G401 (cell line): ENCODE results near the gene ZNF784. TPM values are rescaled to one million over a fixed set of nuclear protein-coding genes. Genes with fewer than 3 reads are reported as not detected.
A peak's percentile ranks its signal among the peaks of the same experiment; 100 is the strongest.
"Not testable (repeated sequence)": the region's sequence is repeated elsewhere in the genome, so short reads cannot be mapped to it uniquely, and the experiment has no call there.

Experiments
- DNase-seq: peaks from one replicate; pipeline ENCODE4 v3.0.0-alpha.2; 2015; ENCODE audit warnings: low spot score
- in situ Hi-C: cut with HindIII; loops from 2 replicates; pipeline ENCODE4 v1.10.0; 2016; ENCODE audit warnings: low sequenced_read_pairs, mixed read lengths
- total RNA-seq: library from RNA; depleted of rRNA; stranded (reverse); fragments of >200 nt; shearing (Covaris generic); gene quantifications from 2 replicates; pipeline ENCODE4 v1.2.3, GENCODE V29; 2014

ZNF784 gene
- total RNA-seq, 1 experiment from 2014 or later: 6.8 TPM

- in situ Hi-C loops: no loop called here
- no peak for DNase-seq
Measured at GRCh38 chr19:55596304-55596703, 28.1 kb downstream of the ZNF784 start.

DNA sequence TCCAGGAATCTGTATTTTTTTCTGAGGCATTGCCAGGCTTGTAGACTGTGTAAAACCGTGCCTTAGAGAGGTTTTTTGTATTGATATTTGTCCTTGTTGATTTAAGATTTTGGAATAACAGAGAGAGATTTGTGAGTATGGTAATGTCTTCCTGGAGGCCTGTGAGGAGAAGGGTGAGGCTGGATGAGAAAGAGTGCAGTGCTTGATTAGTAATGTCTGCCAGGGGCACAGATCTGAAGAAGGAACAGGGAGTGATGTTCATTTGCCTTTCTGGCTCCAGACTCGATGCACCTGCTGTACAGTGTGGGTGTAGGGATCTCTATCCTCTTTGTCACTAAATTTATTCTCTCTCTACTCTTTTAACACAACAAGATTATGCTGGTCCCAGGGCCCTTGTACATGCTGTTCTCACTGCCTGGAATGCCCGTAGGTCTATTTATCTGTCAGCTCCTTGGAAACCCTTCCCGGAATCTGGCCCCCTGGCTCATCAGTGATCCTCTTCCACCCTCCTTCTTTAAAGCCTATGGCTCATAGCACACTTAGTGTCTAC is 29.3 kb downstream of the ZNF784 start:
- in situ Hi-C loops: no loop called here
- DNase-seq: no peak

DNA sequence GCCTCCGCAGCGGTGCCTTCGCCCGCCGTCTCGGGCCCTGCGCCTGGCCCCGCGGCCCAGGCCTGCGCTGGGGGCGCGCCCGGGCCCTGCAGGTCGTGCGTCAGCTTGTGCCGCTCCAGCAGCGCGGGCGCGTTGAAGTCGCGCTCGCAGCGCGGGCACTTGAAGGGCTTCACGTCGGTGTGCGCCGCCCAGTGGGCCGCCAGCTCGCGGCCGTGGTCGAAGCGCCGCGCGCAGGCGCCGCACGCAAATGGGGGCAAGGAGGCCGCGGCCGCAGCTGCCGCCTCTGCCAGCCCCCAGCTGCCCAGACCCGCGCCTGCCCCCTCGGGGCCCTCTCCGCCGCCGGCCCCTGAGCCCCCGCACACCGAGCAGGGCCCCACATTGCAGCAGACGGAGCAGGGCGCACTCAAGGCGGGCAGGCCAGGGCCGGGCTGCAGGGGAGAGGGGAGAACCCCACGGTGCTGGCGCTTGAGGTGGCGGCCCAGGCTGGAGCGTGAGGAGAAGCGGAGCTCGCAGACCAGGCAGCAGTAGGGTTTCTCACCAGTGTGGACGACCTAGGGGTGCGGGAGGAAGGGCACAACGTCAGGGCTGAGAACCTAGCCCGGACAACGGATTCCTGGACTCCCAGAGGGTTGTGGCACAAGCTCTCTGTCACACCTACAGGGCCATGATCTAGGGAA is 31.1 kb downstream of the ZNF784 start:
- no peak for DNase-seq
- in situ Hi-C loops: no loop called here

- in situ Hi-C loops: no loop called here
- DNase-seq: no peak
Measured at GRCh38 chr19:55592391-55593090, 31.8 kb downstream of the ZNF784 start.

- in situ Hi-C loops: no loop called here
- DNase-seq: no peak
Measured at GRCh38 chr19:55591555-55591954, 32.8 kb downstream of the ZNF784 start.

GRCh38 chr19:55590617-55591016 is 33.7 kb downstream of the ZNF784 start:
- in situ Hi-C loops: no loop called here
- DNase-seq: no peak

DNA sequence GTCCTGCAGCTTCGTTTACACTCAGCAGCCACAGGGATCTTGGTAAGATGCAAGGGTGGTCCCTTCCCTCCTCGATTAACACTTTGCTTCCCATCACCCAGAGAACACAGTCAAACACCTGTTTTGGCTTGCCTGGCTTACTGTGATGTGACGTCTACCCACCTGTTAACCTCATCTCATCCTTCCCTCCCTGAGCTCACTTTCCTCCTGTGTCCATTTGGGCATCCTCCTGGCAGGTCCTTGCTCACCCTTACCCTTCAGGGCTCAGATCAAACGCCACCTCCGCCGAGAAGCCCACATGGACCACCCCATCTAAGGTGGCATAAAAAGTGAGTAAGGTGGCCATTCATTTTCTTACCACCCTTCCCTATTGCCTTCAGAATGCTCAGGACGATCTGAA is 34.3 kb downstream of the ZNF784 start:
- DNase-seq: no peak
- in situ Hi-C loops: no loop called here

GRCh38 chr19:55588738-55589137 is 35.6 kb downstream of the ZNF784 start:
- no peak for DNase-seq
- in situ Hi-C loops: no loop called here

DNA sequence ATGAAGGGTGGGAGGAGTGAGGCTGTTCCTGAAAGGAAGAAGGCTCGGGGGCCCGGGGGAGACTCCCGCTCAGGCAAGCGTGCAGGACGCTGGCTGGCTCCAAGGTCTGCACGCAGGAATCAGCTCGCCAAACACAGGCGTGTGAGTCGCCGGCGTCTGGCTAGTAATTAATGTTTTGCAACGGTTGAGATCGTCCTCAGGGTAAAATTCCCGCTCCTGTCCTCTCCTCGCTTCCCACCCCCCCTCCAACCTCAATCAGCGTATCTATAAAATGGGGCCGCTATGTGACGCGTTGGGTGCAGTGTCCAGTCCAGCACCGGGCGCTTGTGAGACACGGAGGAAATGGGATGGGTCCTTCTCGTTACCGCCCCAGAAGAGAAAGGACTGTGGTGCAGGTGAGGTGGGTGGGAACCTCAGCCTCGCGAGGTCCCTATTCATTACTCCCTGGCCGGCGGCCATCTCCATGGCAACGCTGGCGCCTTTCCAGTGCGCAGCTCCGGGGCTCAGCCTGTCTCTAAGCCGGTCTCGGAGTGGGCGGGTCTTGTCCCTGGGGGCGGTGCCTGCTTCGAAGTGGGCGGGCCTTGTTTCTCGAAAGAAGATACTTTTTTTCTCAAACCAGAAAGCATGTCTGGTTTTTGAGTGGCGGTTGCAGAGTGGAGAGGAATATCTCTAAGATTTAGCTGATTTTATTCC is 37.2 kb downstream of the ZNF784 start:
- in situ Hi-C loops: no loop called here
- DNase-seq: peak; percentile 96

DNA sequence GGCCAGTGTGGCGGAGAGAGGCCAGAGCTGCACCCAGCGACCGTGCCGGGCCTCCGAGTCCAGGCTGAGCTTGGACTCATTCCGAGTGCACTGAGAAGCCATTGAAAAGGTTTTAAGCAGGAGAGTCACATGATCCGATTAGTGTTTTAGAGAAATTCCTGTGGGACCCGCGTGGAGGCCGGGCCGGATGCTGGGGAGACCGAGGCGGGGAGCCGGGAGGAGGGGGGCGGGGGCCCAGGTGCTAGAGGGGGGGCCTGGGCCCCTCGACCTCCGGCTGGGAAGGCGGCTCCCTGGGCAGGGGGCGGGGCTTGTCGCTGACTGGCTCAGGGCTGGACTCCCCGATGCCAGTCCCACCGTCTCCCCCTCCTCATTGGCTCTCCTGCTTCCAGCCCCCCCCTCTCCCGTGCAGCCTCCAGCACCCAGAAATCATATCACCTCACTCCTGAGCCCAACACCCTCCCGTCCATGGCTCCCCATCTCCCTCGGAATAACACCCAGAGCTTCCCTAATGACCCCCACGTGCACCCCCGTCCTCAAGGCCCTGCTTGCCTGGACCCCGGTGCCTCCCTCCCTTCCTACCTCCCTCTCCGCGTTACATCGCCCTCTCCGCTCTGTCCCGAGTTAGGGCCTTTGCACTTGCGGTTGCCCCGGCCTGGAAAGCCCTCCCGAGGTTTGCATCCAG is 38.6 kb downstream of the ZNF784 start:
- DNase-seq: peak; percentile 65

GRCh38 chr19:55584871-55585270 is 39.5 kb downstream of the ZNF784 start:
- in situ Hi-C loops: no loop called here
- DNase-seq: no peak

More for the DNA sequence above, 38.6 kb downstream of the ZNF784 start:
- in situ Hi-C loops: no loop called here

- in situ Hi-C loops: not testable (repeated sequence)
Measured at GRCh38 chr19:55583897-55584296, 40.5 kb downstream of the ZNF784 start.

DNA sequence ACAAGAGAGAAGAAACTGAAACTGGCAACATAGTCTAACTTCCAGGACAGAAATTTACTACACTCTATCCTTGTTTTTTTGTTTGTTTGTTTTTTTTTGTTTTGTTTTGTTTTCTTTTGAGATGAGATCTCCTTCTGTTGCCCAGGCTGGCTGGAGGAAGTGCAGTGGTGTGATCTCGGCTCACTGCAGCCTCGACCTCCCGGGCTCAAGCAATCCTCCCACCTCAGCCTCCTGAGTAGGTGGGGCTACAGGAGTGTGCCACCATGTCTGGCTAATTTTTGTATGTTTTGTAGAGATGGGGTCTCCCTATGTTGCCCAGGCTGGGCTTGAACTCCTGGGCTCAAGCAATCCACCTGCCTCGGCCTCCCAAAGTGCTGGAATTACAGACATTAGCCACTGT is 42.1 kb downstream of the ZNF784 start:
- in situ Hi-C loops, DNase-seq: not testable (repeated sequence)

More at GRCh38 chr19:55583897-55584296, 40.5 kb downstream of the ZNF784 start:
- not testable (repeated sequence) for DNase-seq

DNA sequence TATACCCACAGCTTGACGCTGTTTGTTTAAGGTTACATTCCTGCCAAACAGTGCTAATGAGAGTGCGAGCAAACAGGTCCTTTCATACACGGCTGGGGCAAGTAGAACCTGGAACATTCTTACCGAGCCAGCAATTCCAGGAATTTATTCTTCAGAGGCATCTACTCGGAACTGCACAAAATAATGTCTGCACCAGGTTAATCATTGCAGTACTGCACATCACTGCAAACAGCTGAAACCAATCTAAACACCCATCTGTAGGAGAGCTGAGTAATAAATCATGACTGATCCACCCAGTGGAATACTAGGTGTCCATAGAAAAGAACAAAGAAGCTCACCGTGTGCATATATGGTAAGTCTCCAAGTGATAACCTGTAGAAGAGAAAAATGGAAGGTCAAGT is 42.5 kb downstream of the ZNF784 start:
- DNase-seq: no peak
- in situ Hi-C loops: no loop called here

GRCh38 chr19:55581145-55581822 is 43.1 kb downstream of the ZNF784 start:
- in situ Hi-C loops: no loop called here
- DNase-seq: no peak

DNA sequence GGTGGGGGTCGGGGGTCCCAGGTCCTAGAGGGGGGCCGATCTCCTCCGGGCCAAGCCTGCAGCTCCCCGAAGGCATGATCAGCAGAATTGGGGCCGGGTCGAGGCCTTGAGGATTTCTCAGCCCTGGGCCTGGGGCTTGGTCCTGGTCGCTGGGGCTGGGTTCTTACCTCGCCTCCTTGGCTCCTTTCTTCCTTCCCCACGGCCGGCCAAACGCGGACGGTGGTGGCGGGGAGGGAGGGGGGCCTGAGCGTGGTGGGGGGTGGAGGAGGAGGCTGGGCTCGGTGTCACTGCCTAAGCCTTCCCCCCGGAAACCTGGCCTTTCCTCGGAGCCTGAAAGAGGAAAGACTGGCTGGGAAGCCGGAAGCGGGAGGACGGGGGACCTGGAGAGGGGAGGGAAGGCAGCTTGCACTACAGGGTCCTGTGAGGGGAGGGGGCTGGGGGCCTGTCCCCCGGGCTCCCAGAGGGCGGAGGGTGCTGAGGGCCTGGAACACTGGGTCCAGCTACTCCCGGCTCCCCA is 43.7 kb downstream of the ZNF784 start, which contains the start of gene ZNF579:
ZNF579 (minus strand) TSS at position 221 of the 517 bp plus-strand sequence. CDS start 1,209 bp downstream, outside the sequence.
- peak; percentile 93 for DNase-seq
- in situ Hi-C loops: no loop called here

DNA sequence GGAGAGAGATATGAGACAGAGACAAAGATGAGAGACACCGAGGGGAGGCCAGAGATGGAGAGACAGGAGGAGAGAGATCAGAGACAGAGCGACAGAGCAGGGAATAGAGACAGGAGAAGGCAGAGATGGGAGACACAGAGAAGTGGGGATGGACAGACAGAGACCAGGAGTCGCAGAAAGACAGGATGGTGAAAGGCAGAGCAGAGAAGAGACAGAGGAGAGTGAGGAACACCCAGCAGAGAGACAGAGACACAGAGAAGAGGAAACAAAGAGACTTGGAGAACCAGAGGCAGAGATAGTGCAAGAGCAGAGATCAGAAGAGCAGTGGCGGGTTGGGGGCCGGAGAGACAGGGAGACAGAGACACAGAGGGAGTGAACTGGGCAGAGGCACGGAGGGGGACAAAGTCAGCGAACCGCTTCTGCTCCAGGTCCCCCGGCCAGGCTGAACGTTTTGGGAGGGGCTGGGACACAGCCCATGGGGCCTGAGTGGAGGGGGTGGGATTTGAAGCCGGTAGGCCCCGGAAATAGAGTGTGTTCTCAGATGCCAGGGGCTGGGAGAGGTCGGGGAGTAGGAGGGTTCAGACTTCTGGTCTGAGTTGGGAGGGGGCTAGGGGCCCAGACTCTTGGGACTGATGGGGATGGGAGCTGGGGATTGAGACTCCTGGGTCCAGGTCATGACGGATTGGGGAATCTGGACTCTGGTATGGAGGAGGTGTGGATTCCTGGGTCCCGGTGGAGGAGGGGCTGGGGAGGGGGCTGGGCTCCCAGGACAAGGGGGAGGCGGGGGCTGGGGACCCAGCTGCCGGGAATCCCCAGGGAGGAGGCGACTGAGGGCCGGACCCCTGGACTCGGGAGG is 44.4 kb downstream of the ZNF784 start:
- in situ Hi-C loops: no loop called here
- peak; percentile 40 for DNase-seq
